H1 (cell line): ENCODE measurements around the gene KRTAP20-1. TPM values are rescaled to one million over a fixed set of nuclear protein-coding genes. Genes with fewer than 3 reads are reported as not detected.

Experiments used
- CTCF ChIA-PET: fragments of 300-600 bp; sonication (Branson Sonifier 250); formaldehyde crosslinking; loops from one replicate; lab custom pipeline; 2021; ENCODE audit not compliant: partially characterized antibody; lab: Charles Lee
- POLR2A ChIA-PET: fragments of 300-600 bp; sonication (Branson Sonifier 250); formaldehyde crosslinking; loops from one replicate; lab custom pipeline; 2021; ENCODE audit warnings: inconsistent platforms; ENCODE audit not compliant: partially characterized antibody; lab: Charles Lee
- DNase-seq, 2 experiments: peaks; one replicate each; pipeline versions ENCODE4 v3.0.0 to v3.0.0-alpha.2; 2010 to 2022; ENCODE audit warnings: low spot score in 2 of 2, low read depth in 1 of 2, mixed read lengths in 1 of 2
- FAIRE-seq: peaks from 2 replicates; lab custom pipeline; 2011; peaks lifted over from hg19 to GRCh38; lab: Jason Lieb, UNC
- H2AFZ ChIP-seq: 2 replicates; pipeline ENCODE4 v1.8.1; 2012; ENCODE audit warnings: low read length, inconsistent platforms
- H2AK5ac ChIP-seq: 2 replicates; pipeline ENCODE4 v1.6.1; 2013; ENCODE audit warnings: low read depth, low read length
- H2BK120ac ChIP-seq: replicated peaks from 2 replicates; pipeline ENCODE3; 2013; ENCODE audit warnings: low read depth, low read length, inconsistent platforms
- H2BK12ac ChIP-seq: 2 replicates; pipeline ENCODE4 v1.6.1; 2013; ENCODE audit warnings: low read depth, low read length
- H2BK15ac ChIP-seq: 2 replicates; pipeline ENCODE4 v1.6.1; 2013; ENCODE audit warnings: low read length
- H2BK20ac ChIP-seq: 2 replicates; pipeline ENCODE4 v1.6.1; 2013; ENCODE audit warnings: low read length
- H2BK5ac ChIP-seq: 2 replicates; pipeline ENCODE4 v1.6.1; 2013; ENCODE audit warnings: low read depth, low read length
- H3K14ac ChIP-seq: 2 replicates; pipeline ENCODE4 v1.6.1; 2013; ENCODE audit warnings: inconsistent platforms; ENCODE audit not compliant: insufficient read length
- H3K18ac ChIP-seq: 2 replicates; pipeline ENCODE4 v1.6.1; 2013; ENCODE audit warnings: low read length; ENCODE audit errors: extremely low read depth
- H3K23ac ChIP-seq: 2 replicates; pipeline ENCODE4 v1.6.1; 2013; ENCODE audit warnings: inconsistent platforms; ENCODE audit not compliant: insufficient read length
- H3K23me2 ChIP-seq: 2 replicates; pipeline ENCODE4 v1.6.1; 2013; ENCODE audit warnings: low read depth, low read length
- H3K27ac ChIP-seq: 2 replicates; pipeline ENCODE4 v1.6.1; 2011; ENCODE audit warnings: low read depth, low read length, inconsistent platforms
- H3K27me3 ChIP-seq, 4 experiments: replicated peaks in 1 of 4; 1 replicate in 1 of 4; 2 replicates in 3 of 4; pipeline versions ENCODE4 v1.6.1 to v1.8.1; 2011 to 2013; ENCODE audit warnings: low read length in 3 of 4, mild to moderate bottlenecking in 3 of 4, inconsistent platforms in 2 of 4, mixed read lengths in 2 of 4, moderate library complexity in 1 of 4; ENCODE audit not compliant: control insufficient read depth in 3 of 4, insufficient read depth in 3 of 4; ENCODE audit errors: extremely low read depth in 1 of 4
- H3K36me3 ChIP-seq, 4 experiments: 2 replicates each; pipeline versions ENCODE4 v1.6.1 to v1.8.1; 2011 to 2013; ENCODE audit warnings: mild to moderate bottlenecking in 4 of 4, low read length in 3 of 4, moderate library complexity in 2 of 4, control low read depth in 1 of 4, inconsistent platforms in 1 of 4; ENCODE audit not compliant: insufficient read depth in 4 of 4, control insufficient read depth in 2 of 4
- H3K4ac ChIP-seq: replicated peaks from 2 replicates; pipeline ENCODE3; 2013; ENCODE audit warnings: low read length, low read depth, mixed read lengths, inconsistent platforms; ENCODE audit not compliant: insufficient read length
- H3K4me1 ChIP-seq, 4 experiments: replicated peaks in 1 of 4; 1 replicate in 1 of 4; 2 replicates in 3 of 4; pipeline versions ENCODE4 v1.6.1 to v1.8.1; 2011 to 2013; ENCODE audit warnings: low read length in 3 of 4, inconsistent platforms in 2 of 4, mixed read lengths in 1 of 4; ENCODE audit not compliant: insufficient read depth in 4 of 4, control insufficient read depth in 3 of 4
- H3K4me2 ChIP-seq, 2 experiments: 2 replicates each; pipeline versions ENCODE4 v1.6.1 to v1.8.1; 2011 to 2013; ENCODE audit warnings: low read depth in 2 of 2, low read length in 2 of 2, control low read depth in 1 of 2, inconsistent platforms in 1 of 2, mild to moderate bottlenecking in 1 of 2; ENCODE audit not compliant: insufficient read depth in 1 of 2
- H3K4me3 ChIP-seq, 4 experiments: fragments of 200-600, 300-600 bp in 1 of 4; sonication (generic), shearing (Covaris generic), sonication (Bioruptor Twin) in 1 of 4; 2 replicates each; pipeline versions ENCODE4 v1.5.1 to v1.8.1; 2011 to 2016; ENCODE audit warnings: low read length in 4 of 4, low read depth in 3 of 4, control low read depth in 2 of 4, inconsistent platforms in 2 of 4, mild to moderate bottlenecking in 2 of 4, mixed read lengths in 1 of 4, moderate library complexity in 1 of 4; ENCODE audit not compliant: insufficient read depth in 2 of 4; ENCODE audit errors: extremely low read depth in 1 of 4
- H3K56ac ChIP-seq: replicated peaks from 2 replicates; pipeline ENCODE3; 2013; ENCODE audit warnings: low read depth, mild to moderate bottlenecking, mixed read lengths, low read length, inconsistent platforms; ENCODE audit not compliant: insufficient read length
- H3K79me1 ChIP-seq: 2 replicates; pipeline ENCODE4 v1.6.1; 2013; ENCODE audit warnings: low read depth, low read length, control low read depth
- H3K79me2 ChIP-seq, 2 experiments: 2 replicates each; pipeline versions ENCODE4 v1.6.1 to v1.8.1; 2012 to 2013; ENCODE audit warnings: low read length in 2 of 2, mild to moderate bottlenecking in 2 of 2, inconsistent platforms in 1 of 2; ENCODE audit not compliant: insufficient read depth in 2 of 2, control insufficient read depth in 1 of 2
- H3K9ac ChIP-seq, 4 experiments: replicated peaks in 1 of 4; 1 replicate in 1 of 4; 2 replicates in 3 of 4; pipeline versions ENCODE4 v1.6.1 to v1.8.1; 2011 to 2013; ENCODE audit warnings: low read depth in 3 of 4, low read length in 3 of 4, control low read depth in 2 of 4, mild to moderate bottlenecking in 2 of 4, moderate library complexity in 2 of 4, inconsistent platforms in 1 of 4; ENCODE audit errors: extremely low read depth in 1 of 4
- H3K9me3 ChIP-seq, 2 experiments: 2 replicates each; pipeline versions ENCODE4 v1.6.1 to v1.8.1; 2012 to 2013; ENCODE audit warnings: mild to moderate bottlenecking in 2 of 2, moderate library complexity in 2 of 2, control low read depth in 1 of 2, inconsistent platforms in 1 of 2, low read depth in 1 of 2, low read length in 1 of 2, mixed read lengths in 1 of 2; ENCODE audit not compliant: insufficient read depth in 2 of 2
- H4K20me1 ChIP-seq, 2 experiments: replicated peaks in 1 of 2; 2 replicates each; pipeline versions ENCODE3 to v1.8.1; 2011 to 2013; ENCODE audit warnings: inconsistent platforms in 2 of 2, low read length in 2 of 2, mild to moderate bottlenecking in 1 of 2; ENCODE audit not compliant: insufficient read depth in 2 of 2, control insufficient read depth in 1 of 2
- H4K5ac ChIP-seq: 2 replicates; pipeline ENCODE4 v1.6.1; 2013; ENCODE audit warnings: low read length, low read depth, mixed read lengths, inconsistent platforms; ENCODE audit not compliant: insufficient read length
- H4K8ac ChIP-seq: 2 replicates; pipeline ENCODE4 v1.8.0; 2013; ENCODE audit warnings: mild to moderate bottlenecking, moderate library complexity, low read length, inconsistent platforms; ENCODE audit not compliant: insufficient read depth; ENCODE audit errors: extremely low read depth
- H4K91ac ChIP-seq: replicated peaks from 2 replicates; pipeline ENCODE3; 2013; ENCODE audit warnings: low read length, mixed read lengths, inconsistent platforms; ENCODE audit not compliant: insufficient read length
- CBX5 ChIP-seq: fragments of 300-800, 300-1000 bp; sonication (generic); IDR thresholded peaks from 2 replicates; pipeline ENCODE4 v1.7.1; 2016; ENCODE audit warnings: antibody characterized with exemption, low read length, low read depth
- CTBP2 ChIP-seq: IDR thresholded peaks from 2 replicates; pipeline ENCODE4 v1.7.0; 2011; ENCODE audit warnings: borderline replicate concordance, mild to moderate bottlenecking, moderate library complexity, mixed read lengths, low read length; ENCODE audit not compliant: insufficient read depth, insufficient read length
- EP300 ChIP-seq, 2 experiments: IDR thresholded peaks; 1 replicate in 1 of 2; 2 replicates in 1 of 2; pipeline ENCODE4 v1.6.1; 2011 to 2012; ENCODE audit warnings: low read depth in 2 of 2, low read length in 2 of 2, mild to moderate bottlenecking in 2 of 2, borderline replicate concordance in 1 of 2, inconsistent platforms in 1 of 2, moderate library complexity in 1 of 2
- MAX ChIP-seq: IDR thresholded peaks from 2 replicates; pipeline ENCODE4 v1.6.1; 2012; ENCODE audit warnings: inconsistent platforms
- PHF8 ChIP-seq: fragments of 200-600 bp; sonication (generic); conservative IDR thresholded peaks from 2 replicates; pipeline ENCODE4 v1.7.1; 2012; ENCODE audit warnings: low read depth, mild to moderate bottlenecking, inconsistent platforms, low read length, moderate library complexity
- POLR2AphosphoS5 ChIP-seq: IDR thresholded peaks from 2 replicates; pipeline ENCODE4 v1.6.1; 2011; ENCODE audit warnings: low read depth, low read length
- POU5F1 ChIP-seq: IDR thresholded peaks from 2 replicates; pipeline ENCODE4 v1.6.1; 2011; ENCODE audit warnings: low read depth, mild to moderate bottlenecking, low read length, moderate library complexity
- RFX5 ChIP-seq: IDR thresholded peaks from 2 replicates; pipeline ENCODE4 v1.6.1; 2011; ENCODE audit warnings: low read depth, low read length, improper control_type of control experiment, borderline replicate concordance
- SIRT6 ChIP-seq: IDR thresholded peaks from one replicate; pipeline ENCODE4 v1.7.1; 2012; ENCODE audit warnings: low read length, inconsistent platforms
- SIX5 ChIP-seq: IDR thresholded peaks from 2 replicates; pipeline ENCODE4 v1.6.1; 2011; ENCODE audit warnings: mild to moderate bottlenecking, low read depth, low read length
- SRF ChIP-seq: IDR thresholded peaks from 2 replicates; pipeline ENCODE4 v1.6.1; 2011; ENCODE audit warnings: mild to moderate bottlenecking, low read depth, low read length, moderate library complexity
- polyA plus RNA-seq, 7 experiments: library from polyadenylated mRNA; depleted of rRNA in 3 of 7; stranded (reverse) in 5 of 7; unstranded in 2 of 7; fragments of >200 nt in 5 of 7; fragments of 200-250 nt in 2 of 7; gene quantifications; 1 replicate in 5 of 7; 2 replicates in 1 of 7; 4 replicates in 1 of 7; pipeline versions ENCODE4 v1.2.1 to v1.2.3, GENCODE V29; 2011 to 2013; ENCODE audit warnings: missing spikeins in 2 of 7, mixed read lengths in 2 of 7
- total RNA-seq: library from RNA; stranded (reverse); fragmentation: NEBNext Ultra II Directional; extraction: Animal tissue kit (Norgen Biotek cat#: 25700); gene quantifications from 2 replicates; pipeline ENCODE4 v1.2.1, GENCODE V29; 2021

Gene KRTAP20-1
- total and polyA plus RNA-seq, 2 of the 8 experiments (the other 6 are each of a cell fraction or from before 2014, with no cell fraction given) = not detected

- Histone ChIP-seq H2AK5ac (no peak overlapping the region), H3K4me3 (no peak overlapping the region), H2AFZ (no peak overlapping the region), H2BK15ac (no peak overlapping the region), H3K14ac (no peak overlapping the region), H3K9me3 (no peaks in the 10 kb centered on the region), H3K18ac (no peak overlapping the region), H3K4ac (no peak overlapping the region), H3K27me3 (no peaks in the 10 kb centered on the region), H3K4me2 (no peak overlapping the region), H3K27ac (no peak overlapping the region), H3K4me1 (no peaks in the 10 kb centered on the region), H3K23ac (no peak overlapping the region), H4K20me1 (no peaks in the 10 kb centered on the region), H2BK120ac (no peak overlapping the region), H3K79me1 (no peaks in the 10 kb centered on the region), H3K36me3 (no peaks in the 10 kb centered on the region), H4K91ac (no peak overlapping the region), H3K79me2 (no peaks in the 10 kb centered on the region), H3K56ac (no peak overlapping the region), H2BK20ac (no peak overlapping the region), H2BK12ac (no peak overlapping the region), H3K23me2 (no peaks in the 10 kb centered on the region), H2BK5ac (no peak overlapping the region), H3K9ac (no peak overlapping the region), H4K8ac (no peak overlapping the region), H4K5ac (no peak overlapping the region)
- FAIRE-seq (no peak), DNase-seq (no peak)
- CTCF ChIA-PET = no interaction called here
- POLR2A ChIA-PET = no interaction called here
- no peak for TF ChIP-seq POLR2AphosphoS5
- no peak for TF ChIP-seq MAX
- no peak for TF ChIP-seq EP300 (IDR thresholded peaks at IDR 0.05; ENCODE audit: borderline replicate concordance in 1 of 2, low read depth in 2 of 2, low read length in 2 of 2)
- TF ChIP-seq RFX5 = no peak
- TF ChIP-seq CTBP2 = no peak
- TF ChIP-seq PHF8 = no peak
- TF ChIP-seq SIX5 = no peak
- TF ChIP-seq SIRT6 = no peak
- TF ChIP-seq POU5F1 = no peak
- TF ChIP-seq CBX5 = no peak
- TF ChIP-seq SRF = no peak
These were observed 36.7 kb downstream of the KRTAP20-1 start for GRCh38 chr21:30652891-30653290.
